Prostate gland (tissue), 2 donors: Measurements from ENCODE around the gene SPATA45. TPM values are rescaled to one million over a fixed set of nuclear protein-coding genes. Genes with fewer than 3 reads are reported as not detected.

Experiments
- DNase-seq: peaks from one replicate; pipeline ENCODE4 v3.0.0-alpha.2; 2019; ENCODE audit warnings: low spot score
- H3K27ac ChIP-seq, 2 donors: fragments of 200-600 bp; sonication (generic); 2 replicates each; pipeline ENCODE4 v1.5.1; 2017 to 2019
- H3K27me3 ChIP-seq: fragments of 200-600 bp; sonication (generic); replicated peaks from 2 replicates; pipeline ENCODE4 v1.5.1; 2019; ENCODE audit not compliant: insufficient read depth
- H3K36me3 ChIP-seq, 2 donors: fragments of 200-600 bp; sonication (generic); 1 replicate in 1 of 2; 2 replicates in 1 of 2; pipeline versions ENCODE4 v1.5.1 to v1.8.1; 2017 to 2019
- H3K4me1 ChIP-seq: fragments of 200-600 bp; sonication (generic); replicated peaks from 2 replicates; pipeline ENCODE4 v1.5.1; 2019
- H3K4me3 ChIP-seq, 2 donors: fragments of 200-600 bp; sonication (generic); 2 replicates each; pipeline ENCODE4 v1.5.1; 2017 to 2019
- H3K9me3 ChIP-seq: fragments of 200-600 bp; sonication (generic); 2 replicates; pipeline ENCODE4 v1.5.1; 2017
- CTCF ChIP-seq, 4 experiments: fragments of 200-600 bp in 2 of 4; fragments of 450-650 bp in 2 of 4; sonication (generic) in 2 of 4; IDR thresholded peaks; 1 replicate in 3 of 4; 2 replicates in 1 of 4; pipeline ENCODE4 v1.5.1; 2016 to 2019; ENCODE audit warnings: antibody characterized with exemption in 4 of 4, mild to moderate bottlenecking in 2 of 4, moderate library complexity in 2 of 4
- POLR2A ChIP-seq: fragments of 450-650 bp; IDR thresholded peaks from one replicate; pipeline ENCODE4 v1.6.1; 2016; ENCODE audit warnings: antibody characterized with exemption, mild to moderate bottlenecking
- POLR2AphosphoS5 ChIP-seq: sonication (generic); formaldehyde crosslinking; IDR thresholded peaks from one replicate; pipeline ENCODE4 v1.6.1; 2017; ENCODE audit warnings: antibody characterized with exemption
- WGBS: methylation state at CpG from one replicate; pipeline ENCODE4 v1.1.5; 2018; 5-methylcytosine and 5-hydroxymethylcytosine counted together
- intact Hi-C: fragments of 100-400 bp; cut with DNase I; formaldehyde crosslinking; loops from one replicate; pipeline ENCODE4 v1.14.2; 2022
- total RNA-seq, 2 donors: library from RNA; depleted of rRNA; stranded (reverse); fragments of >200 nt; gene quantifications; one replicate each; pipeline ENCODE4 v1.1.0, GENCODE V29; 2016

The SPATA45 gene
- total RNA-seq = not detected

- H3K9me3 ChIP-seq = no peaks in the 10 kb centered on the region
- H3K4me1 ChIP-seq = no peaks in the 10 kb centered on the region
- H3K27ac ChIP-seq = no peak within 1 kb of the TSS
- no peaks in the 10 kb centered on the region for H3K36me3 ChIP-seq
- WGBS = over 99% methylated on average over 4 of the region's 4 CpGs
- TF ChIP-seq CTCF (IDR thresholded peaks at IDR 0.05) (no peak), POLR2A (no peak), POLR2AphosphoS5 (no peak)
- H3K4me3 ChIP-seq = no peak within 1 kb of the TSS
- intact Hi-C loops = no loop called here
- no peaks in the 10 kb centered on the region for H3K27me3 ChIP-seq
- no peak for DNase-seq
Observed at GRCh38 chr1:212847549-212847948, at the start of gene SPATA45. Gene SPATA45 (minus strand): TSS chr1:212847649. CDS start chr1:212836149, 11,500 bp downstream.

GRCh38 chr1:212892108-212892507 lies 44.7 kb upstream of the SPATA45 start:
- intact Hi-C loops = no loop called here
- Histone ChIP-seq H3K27ac (no peak overlapping the region), H3K27me3 (no peaks in the 10 kb centered on the region), H3K4me3 (no peak overlapping the region), H3K4me1 (no peaks in the 10 kb centered on the region), H3K36me3 (no peaks in the 10 kb centered on the region), H3K9me3 (no peaks in the 10 kb centered on the region)
- TF ChIP-seq POLR2A = no peak
- no peak for DNase-seq
- 92% methylated on average over 1 of the region's 1 CpG for WGBS

GRCh38 chr1:212884592-212884991 lies 37.1 kb upstream of the SPATA45 start:
- Histone ChIP-seq H3K4me1 (no peaks in the 10 kb centered on the region), H3K27me3 (no peaks in the 10 kb centered on the region), H3K4me3 (no peak overlapping the region), H3K27ac (no peak overlapping the region), H3K36me3 (no peaks in the 10 kb centered on the region), H3K9me3 (no peaks in the 10 kb centered on the region)
- intact Hi-C loops = no loop called here
- DNase-seq = no peak
- WGBS = 91% methylated on average over 4 of the region's 4 CpGs
- TF ChIP-seq POLR2A = no peak
- no peak for TF ChIP-seq CTCF (IDR thresholded peaks at IDR 0.05)
- TF ChIP-seq POLR2AphosphoS5 = no peak

- no peak for DNase-seq
- Histone ChIP-seq H3K4me1 (no peaks in the 10 kb centered on the region), H3K36me3 (no peaks in the 10 kb centered on the region), H3K4me3 (no peak overlapping the region), H3K27ac (no peak overlapping the region), H3K27me3 (no peaks in the 10 kb centered on the region), H3K9me3 (no peaks in the 10 kb centered on the region)
- TF ChIP-seq POLR2A (no peak), POLR2AphosphoS5 (no peak), CTCF (IDR thresholded peaks at IDR 0.05) (no peak)
- WGBS = 74% methylated on average over 6 of the region's 6 CpGs
- intact Hi-C loops = no loop called here
Observed at GRCh38 chr1:212879947-212880690, 32.7 kb upstream of the SPATA45 start.

- intact Hi-C loops = no loop called here
- 93% methylated on average over 6 of the region's 6 CpGs for WGBS
- no peaks in the 10 kb centered on the region for H3K36me3 ChIP-seq
Observed at GRCh38 chr1:212878418-212878817, 31.0 kb upstream of the SPATA45 start.

More at GRCh38 chr1:212878418-212878817, 31.0 kb upstream of the SPATA45 start:
- H3K4me1 ChIP-seq = no peaks in the 10 kb centered on the region
- no peak for TF ChIP-seq POLR2A
- TF ChIP-seq POLR2AphosphoS5 = no peak
- no peak for TF ChIP-seq CTCF (IDR thresholded peaks at IDR 0.05)
- DNase-seq = no peak
- H3K27ac ChIP-seq = no peak overlapping the region
- no peaks in the 10 kb centered on the region for H3K27me3 ChIP-seq
- H3K4me3 ChIP-seq = no peak overlapping the region
- H3K9me3 ChIP-seq = no peaks in the 10 kb centered on the region
